ENCODE measurements around the gene BRCA2. TPM values are rescaled to one million over a fixed set of nuclear protein-coding genes. Genes with fewer than 3 reads are reported as not detected.
A peak's percentile ranks its signal among the peaks of the same experiment; 100 is the strongest.

Gene BRCA2
- total RNA-seq, 6 experiments from 2014 or later = 0.46 to 4.0 (median 1.8) TPM

- H3K36me3 ChIP-seq = peaks cover 0 to 45% (median 13%) of the 10 kb centered on the region in 4 donors
- no peak overlapping the region for H3K4me3 ChIP-seq
- no peaks in the 10 kb centered on the region for H3K27me3 ChIP-seq
- WGBS (ENCODE audit: insufficient coverage, low coverage, low lambda C conversion rate, missing lambda C conversion rate) = 70% methylated on average over 4 of the region's 4 CpGs
- DNase-seq = no peak
- no peak for TF ChIP-seq POLR2A (IDR thresholded peaks at IDR 0.05)
- TF ChIP-seq, protein P1, sequence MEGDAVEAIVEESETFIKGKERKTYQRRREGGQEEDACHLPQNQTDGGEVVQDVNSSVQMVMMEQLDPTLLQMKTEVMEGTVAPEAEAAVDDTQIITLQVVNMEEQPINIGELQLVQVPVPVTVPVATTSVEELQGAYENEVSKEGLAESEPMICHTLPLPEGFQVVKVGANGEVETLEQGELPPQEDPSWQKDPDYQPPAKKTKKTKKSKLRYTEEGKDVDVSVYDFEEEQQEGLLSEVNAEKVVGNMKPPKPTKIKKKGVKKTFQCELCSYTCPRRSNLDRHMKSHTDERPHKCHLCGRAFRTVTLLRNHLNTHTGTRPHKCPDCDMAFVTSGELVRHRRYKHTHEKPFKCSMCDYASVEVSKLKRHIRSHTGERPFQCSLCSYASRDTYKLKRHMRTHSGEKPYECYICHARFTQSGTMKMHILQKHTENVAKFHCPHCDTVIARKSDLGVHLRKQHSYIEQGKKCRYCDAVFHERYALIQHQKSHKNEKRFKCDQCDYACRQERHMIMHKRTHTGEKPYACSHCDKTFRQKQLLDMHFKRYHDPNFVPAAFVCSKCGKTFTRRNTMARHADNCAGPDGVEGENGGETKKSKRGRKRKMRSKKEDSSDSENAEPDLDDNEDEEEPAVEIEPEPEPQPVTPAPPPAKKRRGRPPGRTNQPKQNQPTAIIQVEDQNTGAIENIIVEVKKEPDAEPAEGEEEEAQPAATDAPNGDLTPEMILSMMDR (IDR thresholded peaks at IDR 0.05) = no peak
- no peaks in the 10 kb centered on the region for H3K9me3 ChIP-seq
- H3K4me1 ChIP-seq = no peaks in the 10 kb centered on the region
- no peak overlapping the region for H3K27ac ChIP-seq
- peak in 1 of 4 donors; percentile 53 for ATAC-seq
- intact Hi-C loops (cut with DNase I) = no loop called here
Measured at GRCh38 chr13:32272021-32272683, 43.2 kb upstream of the BRCA2 start.

DNA sequence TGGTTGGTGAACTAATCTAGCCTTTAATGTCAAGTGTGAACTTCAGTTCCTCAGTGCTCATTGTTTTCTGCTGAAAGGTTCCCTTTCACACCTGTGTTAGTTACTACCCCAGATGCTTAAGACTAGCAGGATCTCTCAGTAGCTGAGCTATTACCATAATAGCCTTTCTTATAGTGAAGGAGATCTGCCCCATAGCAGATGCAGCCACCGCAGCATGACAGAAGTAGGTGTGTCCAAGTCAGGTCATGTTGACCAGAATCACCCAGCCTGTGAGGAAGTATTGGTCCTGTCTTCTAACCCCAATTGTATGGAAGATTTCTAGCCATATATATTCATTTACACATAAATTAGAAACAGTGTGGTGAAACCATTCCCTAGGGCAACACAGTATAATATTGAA lies 37.5 kb upstream of the BRCA2 start:
- DNase-seq (no peak), ATAC-seq (no peak)
- Histone ChIP-seq H3K36me3 (peaks cover 0 to 50% (median 17%) of the 10 kb centered on the region in 4 donors), H3K9me3 (no peaks in the 10 kb centered on the region), H3K4me3 (no peak overlapping the region), H3K27me3 (no peaks in the 10 kb centered on the region), H3K4me1 (no peaks in the 10 kb centered on the region), H3K27ac (no peak overlapping the region)
- WGBS (ENCODE audit: insufficient coverage, low coverage, low lambda C conversion rate, missing lambda C conversion rate) = 14% methylated on average over 1 of the region's 1 CpG
- TF ChIP-seq POLR2A (IDR thresholded peaks at IDR 0.05) = no peak
- TF ChIP-seq, protein P1 (IDR thresholded peaks at IDR 0.05) = no peak
- intact Hi-C loops (cut with DNase I) = no loop called here

DNA sequence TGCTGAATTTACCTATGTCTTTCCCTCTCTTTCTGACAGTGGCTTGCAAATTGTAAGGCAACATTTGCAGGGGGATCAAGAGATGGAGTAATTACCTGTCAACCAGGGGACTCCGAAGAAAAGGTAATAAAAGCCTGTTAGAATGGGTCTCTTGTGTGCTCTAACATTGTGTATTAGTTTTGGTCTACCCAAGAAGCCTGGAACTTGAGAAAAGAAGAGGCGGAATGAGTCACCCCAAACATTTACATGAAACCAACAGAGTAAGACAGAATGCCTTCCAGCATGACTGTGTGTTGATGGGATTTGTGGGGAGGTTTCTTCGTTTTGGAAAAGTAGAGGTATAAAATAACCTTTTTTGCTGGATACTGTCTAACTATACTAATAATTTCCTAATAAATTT lies 36.9 kb upstream of the BRCA2 start:
- Histone ChIP-seq H3K27me3 (no peaks in the 10 kb centered on the region), H3K4me3 (no peak overlapping the region), H3K36me3 (peaks cover 0 to 50% (median 17%) of the 10 kb centered on the region in 4 donors), H3K27ac (no peak overlapping the region), H3K9me3 (no peaks in the 10 kb centered on the region), H3K4me1 (no peaks in the 10 kb centered on the region)
- ATAC-seq = no peak
- TF ChIP-seq POLR2A (IDR thresholded peaks at IDR 0.05) = no peak
- TF ChIP-seq, protein P1 (IDR thresholded peaks at IDR 0.05) = no peak
- DNase-seq = no peak
- intact Hi-C loops (cut with DNase I) = no loop called here
- WGBS (ENCODE audit: insufficient coverage, low coverage, low lambda C conversion rate, missing lambda C conversion rate) = 89% methylated on average over 3 of the region's 3 CpGs

DNA sequence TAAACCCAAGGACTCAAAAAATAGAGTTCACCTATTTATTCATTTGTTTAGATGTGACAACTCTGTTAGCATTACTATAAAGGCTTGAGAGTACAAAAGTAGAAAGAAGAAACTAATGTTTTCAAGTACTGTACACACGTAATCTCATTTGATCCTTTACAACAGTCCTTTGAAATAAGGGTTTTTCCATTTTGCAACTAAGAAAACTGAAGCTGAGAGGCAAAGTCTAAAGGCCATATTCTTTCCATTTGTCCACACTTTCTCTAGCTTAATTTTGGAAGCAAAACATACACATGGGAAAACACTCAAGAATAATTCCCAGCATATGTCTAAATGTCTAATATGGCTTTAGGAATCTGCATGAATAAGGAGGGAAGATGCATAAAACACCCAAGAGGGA lies 34.2 kb upstream of the BRCA2 start:
- Histone ChIP-seq H3K27ac (no peak overlapping the region), H3K9me3 (no peaks in the 10 kb centered on the region), H3K27me3 (no peaks in the 10 kb centered on the region), H3K4me1 (peaks cover 0 to 3% (median 0%) of the 10 kb centered on the region in 4 donors), H3K4me3 (no peak overlapping the region), H3K36me3 (peaks cover 0 to 36% (median 12%) of the 10 kb centered on the region in 4 donors)
- DNase-seq = no peak
- peak in 1 of 4 donors; percentile 52 for ATAC-seq
- WGBS (ENCODE audit: insufficient coverage, low coverage, low lambda C conversion rate, missing lambda C conversion rate) = 60% methylated on average over 1 of the region's 1 CpG
- intact Hi-C loops (cut with DNase I) = no loop called here
- TF ChIP-seq, protein P1 (IDR thresholded peaks at IDR 0.05) = no peak
- no peak for TF ChIP-seq POLR2A (IDR thresholded peaks at IDR 0.05)

Data from right lobe of liver (tissue), 6 donors.